Measurements from ENCODE around the gene MEF2A. TPM values are rescaled to one million over a fixed set of nuclear protein-coding genes. Genes with fewer than 3 reads are reported as not detected.

The MEF2A gene
- polyA plus RNA-seq, 3 donors: 20.3 to 61.8 (median 33.5) TPM

DNA sequence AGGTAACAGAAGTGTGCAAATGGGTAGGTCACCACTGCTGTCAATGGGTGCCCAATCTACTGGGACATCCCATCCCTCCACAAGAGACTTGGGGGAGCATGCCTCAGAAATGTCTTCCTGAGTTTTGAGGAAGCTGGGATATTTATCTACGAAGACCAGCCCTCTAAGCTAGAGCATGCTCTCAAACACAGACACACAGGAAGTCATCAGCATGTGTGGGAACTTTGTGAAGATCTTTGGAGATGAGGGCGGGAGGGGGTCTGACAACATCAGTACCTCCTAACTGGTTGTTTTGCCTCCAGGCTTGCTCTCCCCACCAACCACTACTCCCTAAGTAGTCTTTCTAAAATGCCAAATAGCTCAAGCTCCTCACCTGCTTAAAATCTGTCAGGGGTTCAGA, 3.5 kb upstream of the MEF2A start:
- Histone ChIP-seq H2AFZ (ENCODE audit: insufficient read depth, low read depth, low read length, poor library complexity, severe bottlenecking) (peak overlapping the region; percentile 44), H4K20me1 (ENCODE audit: insufficient read depth, low read length) (peaks cover 1% of the 10 kb centered on the region), H3K4me3 (replicated peaks in 1 of 3; ENCODE audit: low read depth in 2 of 3, low read length in 3 of 3) (no peak overlapping the region), H3K9ac (ENCODE audit: insufficient read depth, low read length, poor library complexity, severe bottlenecking) (no peak overlapping the region), H3K36me3 (replicated peaks in 1 of 2; ENCODE audit: control insufficient read depth in 1 of 2, insufficient read depth in 2 of 2, low read length in 2 of 2) (no peaks in the 10 kb centered on the region), H3K4me2 (replicated peaks; ENCODE audit: extremely low read depth, low read length, poor library complexity, severe bottlenecking) (no peak overlapping the region), H3K9me3 (replicated peaks in 1 of 2; ENCODE audit: control insufficient read depth in 1 of 2, insufficient read depth in 1 of 2, low read length in 2 of 2) (no peaks in the 10 kb centered on the region), H3K27ac (ENCODE audit: low read depth in 1 of 2, low read length in 2 of 2) (no peak overlapping the region), H3K4me1 (ENCODE audit: control insufficient read depth in 1 of 2, insufficient read depth in 2 of 2, low read length in 2 of 2) (peaks cover 31 to 35% of the 10 kb centered on the region in 2 donors), H3K79me2 (ENCODE audit: insufficient read depth, low read length) (peaks cover 10% of the 10 kb centered on the region), H3K27me3 (ENCODE audit: control insufficient read depth in 2 of 2, insufficient read depth in 2 of 2, low read length in 2 of 2) (no peaks in the 10 kb centered on the region)
- H3K9me3 Mint-ChIP-seq: no peaks in the 10 kb centered on the region
- H3K4me3 Mint-ChIP-seq: no peak overlapping the region
- peaks cover 33% of the 10 kb centered on the region for H3K4me1 Mint-ChIP-seq
- no peaks in the 10 kb centered on the region for H3K36me3 Mint-ChIP-seq
- peaks cover 0 to 6% (median 5%) of the 10 kb centered on the region in 3 donors for H3K27me3 Mint-ChIP-seq (ENCODE audit: low read depth in 3 of 3)
- intact Hi-C loops (cut with micrococcal nuclease): loop anchor here (5.0 to 10.0 kb wide), 5 partner anchors 50 to 307 kb away; partner anchors contain the start of gene LRRC28 (in 1 of the 2)
- no CpG with 5 or more reads among the region's 2 CpGs for WGBS (ENCODE audit: insufficient coverage)
- TF ChIP-seq, protein P1, sequence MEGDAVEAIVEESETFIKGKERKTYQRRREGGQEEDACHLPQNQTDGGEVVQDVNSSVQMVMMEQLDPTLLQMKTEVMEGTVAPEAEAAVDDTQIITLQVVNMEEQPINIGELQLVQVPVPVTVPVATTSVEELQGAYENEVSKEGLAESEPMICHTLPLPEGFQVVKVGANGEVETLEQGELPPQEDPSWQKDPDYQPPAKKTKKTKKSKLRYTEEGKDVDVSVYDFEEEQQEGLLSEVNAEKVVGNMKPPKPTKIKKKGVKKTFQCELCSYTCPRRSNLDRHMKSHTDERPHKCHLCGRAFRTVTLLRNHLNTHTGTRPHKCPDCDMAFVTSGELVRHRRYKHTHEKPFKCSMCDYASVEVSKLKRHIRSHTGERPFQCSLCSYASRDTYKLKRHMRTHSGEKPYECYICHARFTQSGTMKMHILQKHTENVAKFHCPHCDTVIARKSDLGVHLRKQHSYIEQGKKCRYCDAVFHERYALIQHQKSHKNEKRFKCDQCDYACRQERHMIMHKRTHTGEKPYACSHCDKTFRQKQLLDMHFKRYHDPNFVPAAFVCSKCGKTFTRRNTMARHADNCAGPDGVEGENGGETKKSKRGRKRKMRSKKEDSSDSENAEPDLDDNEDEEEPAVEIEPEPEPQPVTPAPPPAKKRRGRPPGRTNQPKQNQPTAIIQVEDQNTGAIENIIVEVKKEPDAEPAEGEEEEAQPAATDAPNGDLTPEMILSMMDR (IDR thresholded peaks at IDR 0.05): no peak
- no peak overlapping the region for H3K27ac Mint-ChIP-seq
- peak in 1 of 3 donors; percentile 21 for DNase-seq

DNA sequence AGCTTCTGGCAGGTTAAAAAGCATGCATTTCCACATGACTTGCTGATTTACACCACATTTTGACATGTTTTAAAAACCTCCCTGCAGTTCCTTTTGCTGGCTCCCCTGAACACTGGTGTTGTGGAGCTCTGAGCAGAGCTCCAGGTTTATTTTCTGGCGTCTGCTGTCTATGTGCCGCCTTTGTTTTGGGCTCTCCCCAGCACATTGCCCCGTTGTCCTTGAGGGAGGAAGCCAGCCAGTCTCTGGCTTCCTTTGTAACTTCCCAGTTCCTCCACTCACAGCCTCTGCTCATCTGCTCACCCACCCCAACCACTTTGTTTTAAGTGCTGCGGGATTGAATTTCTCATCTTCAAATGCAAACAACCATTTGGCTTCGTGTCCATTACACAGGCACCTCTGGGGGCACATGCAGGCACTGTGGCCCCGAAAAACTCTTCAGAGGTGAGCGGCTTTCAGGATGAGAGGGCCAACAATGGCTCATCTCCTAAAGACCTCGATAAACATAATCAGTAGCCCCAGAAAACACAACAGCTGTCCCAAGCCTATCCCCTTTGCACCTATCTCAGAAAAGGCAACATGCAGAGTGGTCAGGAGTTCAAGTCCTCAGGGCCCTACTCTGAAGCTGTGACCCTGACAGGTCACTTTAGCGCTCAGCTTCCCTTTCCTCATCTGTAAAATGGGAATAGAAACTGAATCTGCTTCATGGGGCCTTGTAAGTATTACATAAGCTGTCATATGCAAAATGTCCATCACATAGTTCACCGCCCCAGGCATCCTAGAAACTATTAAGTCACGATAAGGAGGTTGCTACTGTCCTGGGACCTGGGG, 1.3 kb upstream of the MEF2A start:
- Histone ChIP-seq H2AFZ (ENCODE audit: insufficient read depth, low read depth, low read length, poor library complexity, severe bottlenecking) (peak overlapping the region; percentile 72), H3K79me2 (ENCODE audit: insufficient read depth, low read length) (peaks cover 32% of the 10 kb centered on the region), H4K20me1 (ENCODE audit: insufficient read depth, low read length) (peaks cover 22% of the 10 kb centered on the region), H3K27me3 (ENCODE audit: control insufficient read depth in 2 of 2, insufficient read depth in 2 of 2, low read length in 2 of 2) (no peaks in the 10 kb centered on the region), H3K9me3 (replicated peaks in 1 of 2; ENCODE audit: control insufficient read depth in 1 of 2, insufficient read depth in 1 of 2, low read length in 2 of 2) (no peaks in the 10 kb centered on the region), H3K4me1 (ENCODE audit: control insufficient read depth in 1 of 2, insufficient read depth in 2 of 2, low read length in 2 of 2) (peaks cover 34 to 56% of the 10 kb centered on the region in 2 donors), H3K9ac (ENCODE audit: insufficient read depth, low read length, poor library complexity, severe bottlenecking) (peak overlapping the region; percentile 91), H3K36me3 (replicated peaks in 1 of 2; ENCODE audit: control insufficient read depth in 1 of 2, insufficient read depth in 2 of 2, low read length in 2 of 2) (no peaks in the 10 kb centered on the region), H3K4me2 (replicated peaks; ENCODE audit: extremely low read depth, low read length, poor library complexity, severe bottlenecking) (peak overlapping the region; percentile 85), H3K27ac (ENCODE audit: low read depth in 1 of 2, low read length in 2 of 2) (peak overlapping the region; percentile 93 to 98), H3K4me3 (replicated peaks in 1 of 3; ENCODE audit: low read depth in 2 of 3, low read length in 3 of 3) (peak overlapping the region; percentile 23 to 70 (median 38))
- Mint-ChIP-seq H3K27ac (peak overlapping the region; percentile 95 to 99 (median 97)), H3K4me1 (peaks cover 51% of the 10 kb centered on the region), H3K4me3 (peak overlapping the region; percentile 47 to 76), H3K27me3 (ENCODE audit: low read depth in 3 of 3) (peaks cover 0 to 5% (median 0%) of the 10 kb centered on the region in 3 donors), H3K36me3 (peaks cover 0 to 3% of the 10 kb centered on the region in 2 donors), H3K9me3 (no peaks in the 10 kb centered on the region)
- TF ChIP-seq, protein P1 (IDR thresholded peaks at IDR 0.05): no peak
- intact Hi-C loops (cut with micrococcal nuclease): loop anchor here (1.0 to 10.0 kb wide), 9 partner anchors 51 to 310 kb away; partner anchors contain the start of gene LRRC28 (in 1 of the 2)
- 18% methylated on average over 10 of the region's 11 CpGs for WGBS (ENCODE audit: insufficient coverage)
- peak; percentile 69 to 89 (median 88) for DNase-seq
